Measurements from ENCODE around the gene MAPK13.

The MAPK13 gene

DNA sequence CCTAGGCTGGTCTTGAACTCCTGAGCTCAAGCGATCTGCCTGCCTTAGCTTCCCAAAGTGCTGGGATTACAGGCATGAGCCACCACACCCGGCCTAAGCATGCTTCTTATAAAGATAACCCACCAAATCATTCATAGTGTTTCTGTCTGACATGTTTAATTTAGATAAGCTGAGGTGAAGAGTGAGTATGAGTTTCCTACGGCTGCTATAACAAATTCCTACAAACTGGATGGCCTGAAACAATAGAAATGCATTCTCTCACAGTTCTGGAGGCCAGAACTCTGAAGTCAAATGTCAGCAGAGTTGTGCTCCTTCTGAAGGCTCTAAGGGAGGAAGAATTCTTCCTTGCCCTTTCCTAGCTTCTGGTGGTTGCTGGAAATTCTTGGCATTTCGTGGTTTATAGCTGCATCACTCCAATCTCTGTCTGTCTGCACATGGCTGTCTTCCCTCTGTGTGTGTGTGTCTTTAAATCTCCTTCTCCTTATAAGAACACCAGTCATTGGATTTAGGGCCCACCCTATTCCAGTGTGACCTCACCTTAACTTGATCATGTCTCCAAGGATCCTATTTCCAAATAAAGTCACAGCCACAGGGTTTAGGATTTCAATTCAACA is 29.9 kb downstream of the MAPK13 start:
- DNase-seq, result no peak

DNA sequence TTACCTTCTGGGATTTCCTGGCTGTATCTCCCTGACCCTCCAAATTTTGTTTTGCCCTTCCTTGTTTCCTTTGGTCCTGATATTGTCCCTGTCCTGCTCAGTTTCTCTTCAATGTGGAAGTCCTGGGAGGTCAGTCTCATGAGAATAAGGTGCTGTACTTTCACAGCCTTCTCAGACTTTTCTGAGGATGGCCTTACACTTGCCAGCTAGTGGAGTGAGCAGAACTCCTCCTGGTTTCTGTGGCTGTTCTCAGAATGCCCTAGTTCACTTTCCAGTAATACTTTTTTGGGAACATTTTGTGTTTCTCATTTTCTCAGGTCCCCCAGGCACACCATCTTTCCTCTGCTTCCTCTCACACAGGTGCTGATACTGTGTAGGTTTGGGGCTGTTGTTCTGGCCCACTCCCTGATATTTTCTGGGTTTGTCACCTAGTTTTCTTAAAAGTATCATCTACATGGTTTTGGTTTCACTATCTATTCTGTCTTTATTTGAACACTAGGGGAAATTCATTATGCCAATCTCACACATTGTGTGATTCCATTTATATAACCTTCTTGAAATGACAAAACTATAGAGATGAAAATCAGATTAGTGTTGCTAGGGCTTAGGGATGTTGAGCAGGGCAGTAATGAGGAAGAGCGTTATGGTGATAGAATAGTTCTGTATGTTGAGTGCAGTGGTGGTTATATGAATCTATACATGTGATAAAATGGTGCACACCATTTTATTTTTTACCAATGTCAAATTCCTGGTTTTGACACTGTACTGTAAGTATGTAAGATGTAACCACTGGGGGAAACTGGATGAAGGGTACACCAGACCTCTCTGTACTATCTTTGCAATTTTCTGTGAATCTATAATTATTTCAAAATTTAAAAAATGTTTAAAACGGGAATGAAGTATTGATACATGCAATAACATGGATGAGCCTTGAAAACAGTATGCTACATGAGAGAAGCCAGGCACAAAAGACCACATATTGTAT is 39.0 kb downstream of the MAPK13 start:
- no peak for DNase-seq

DNA sequence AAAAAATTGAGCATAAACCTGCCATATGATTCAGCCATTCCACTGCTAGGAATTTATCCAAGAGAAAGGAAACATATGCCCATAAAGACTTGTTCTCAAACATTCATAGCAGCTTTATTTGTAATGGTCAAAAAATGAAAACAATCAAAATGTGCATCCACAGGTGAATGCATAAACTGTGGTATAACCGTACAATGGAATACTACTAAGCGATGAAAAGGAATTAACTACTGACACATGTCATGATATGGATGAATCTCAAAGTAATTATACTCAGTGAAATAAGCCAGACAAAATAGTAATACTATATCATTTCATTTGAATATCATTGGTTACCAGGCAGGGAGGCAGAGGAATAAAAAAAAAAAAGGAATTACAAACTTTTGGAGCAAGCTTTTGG is 40.4 kb downstream of the MAPK13 start:
- DNase-seq, result no peak

DNA sequence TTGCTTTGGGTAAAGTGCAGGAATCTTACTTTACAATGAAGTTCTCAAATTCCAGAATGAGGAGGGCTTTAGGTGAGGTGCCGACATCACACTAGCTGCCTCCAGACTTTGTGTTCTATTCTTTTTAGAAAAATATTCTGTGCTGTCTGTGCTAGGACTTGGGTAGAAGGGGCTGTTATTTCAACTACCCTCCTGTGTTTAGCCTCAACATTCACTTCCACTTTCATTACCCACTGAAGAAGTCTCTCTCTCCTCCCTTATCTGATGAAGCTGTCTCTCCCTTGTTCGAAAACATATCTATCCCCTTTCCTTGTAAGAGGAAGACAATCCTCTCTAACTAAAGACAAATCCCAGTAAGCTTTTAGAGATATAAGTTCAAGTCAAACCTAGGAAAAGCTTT is 41.3 kb downstream of the MAPK13 start:
- no peak for DNase-seq

DNA sequence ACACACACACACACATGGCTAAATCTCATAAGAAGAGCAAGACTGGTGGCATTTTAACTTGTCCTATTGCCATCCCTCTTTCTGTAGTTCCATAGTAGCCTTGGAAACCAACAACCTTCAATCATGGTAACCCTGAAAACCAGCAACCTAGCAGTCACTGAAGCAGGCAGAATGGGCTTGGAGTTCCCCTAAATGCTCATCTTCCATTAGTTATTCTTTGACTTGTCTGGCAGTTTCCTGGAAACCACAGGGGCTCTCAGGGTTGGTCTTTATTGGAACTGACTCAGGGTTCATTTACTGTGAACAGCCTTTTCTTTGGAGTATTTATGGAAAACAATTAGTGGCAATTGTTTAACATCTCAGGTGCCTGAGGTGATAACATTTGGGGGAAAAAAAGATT is 46.9 kb downstream of the MAPK13 start:
- no peak for DNase-seq

DNA sequence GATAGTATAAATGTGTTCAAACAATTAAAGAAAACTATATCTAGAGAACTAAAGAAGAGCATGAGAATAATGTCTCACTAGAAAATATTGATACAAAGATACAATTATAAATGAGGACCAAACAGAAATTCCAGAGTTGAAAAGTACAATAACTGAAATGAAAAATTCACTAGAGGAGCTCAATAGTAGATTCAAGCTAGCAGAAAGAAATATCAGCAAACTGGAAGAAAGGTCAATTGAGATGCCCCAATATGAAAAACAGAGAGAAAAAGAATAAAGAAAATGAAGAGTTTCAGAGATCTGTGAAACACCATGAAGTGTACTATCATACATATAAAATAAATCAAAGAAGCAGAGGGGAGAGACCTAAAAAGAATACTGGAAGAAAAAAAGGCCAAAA is 48.2 kb downstream of the MAPK13 start:
- DNase-seq, result no peak

DNA sequence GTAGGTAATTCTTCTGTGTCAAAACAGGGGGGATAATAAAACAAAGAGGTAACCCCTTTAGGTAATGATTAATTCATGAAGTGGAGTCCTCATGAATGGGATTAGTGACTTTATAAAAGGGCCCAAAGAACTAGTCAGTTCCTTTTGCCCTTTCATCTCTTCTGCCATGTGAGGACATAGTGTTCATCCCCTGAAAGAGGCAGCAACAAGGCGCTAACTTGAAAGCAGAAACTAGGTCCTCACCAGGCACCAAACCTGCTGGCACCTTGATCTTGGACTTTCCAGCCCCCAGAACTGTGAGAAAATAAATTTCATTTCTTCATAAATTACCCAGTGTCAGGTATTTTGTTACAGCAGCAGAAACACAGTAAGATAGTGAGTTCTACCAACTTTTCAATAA is 49.8 kb downstream of the MAPK13 start:
- DNase-seq, result no peak

DNA sequence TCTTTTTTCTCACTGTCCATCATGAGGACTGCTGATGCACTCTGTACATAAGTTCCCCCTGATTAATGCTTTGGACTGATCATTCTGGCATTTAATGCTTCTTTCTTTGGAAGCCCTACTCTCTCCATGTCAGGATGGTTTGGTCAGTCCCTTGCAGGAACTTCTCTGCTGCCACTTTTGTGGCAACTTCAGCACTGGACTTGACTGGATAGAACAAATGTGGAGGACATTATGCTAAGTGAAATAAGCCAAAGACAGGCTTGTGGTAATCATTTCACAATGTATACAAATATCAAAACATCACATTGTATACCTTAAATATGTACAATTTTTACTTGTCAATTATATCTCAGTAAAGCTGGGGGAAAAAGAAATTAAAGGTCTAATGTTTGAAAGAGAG is 54.0 kb downstream of the MAPK13 start:
- no peak for DNase-seq

DNA sequence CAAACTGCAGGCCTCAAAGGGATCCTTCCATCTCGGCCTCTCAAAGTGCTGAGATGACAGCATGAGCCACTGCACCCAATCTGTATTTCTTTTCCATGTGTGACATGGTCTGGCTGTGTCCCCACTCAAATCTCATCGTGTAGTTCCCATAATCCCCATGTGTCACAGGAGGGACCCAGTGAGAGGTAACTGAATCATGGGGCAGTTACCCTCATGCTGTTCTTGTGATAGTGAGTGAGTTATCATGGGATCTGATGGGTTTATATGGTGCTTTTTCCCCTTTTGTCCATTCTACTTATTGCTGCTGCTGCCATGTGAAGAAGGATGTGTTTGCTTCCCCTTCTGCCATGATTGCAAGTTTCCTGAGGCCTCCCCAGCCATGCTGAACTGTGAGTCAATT is 55.9 kb downstream of the MAPK13 start:
- DNase-seq, result no peak

DNA sequence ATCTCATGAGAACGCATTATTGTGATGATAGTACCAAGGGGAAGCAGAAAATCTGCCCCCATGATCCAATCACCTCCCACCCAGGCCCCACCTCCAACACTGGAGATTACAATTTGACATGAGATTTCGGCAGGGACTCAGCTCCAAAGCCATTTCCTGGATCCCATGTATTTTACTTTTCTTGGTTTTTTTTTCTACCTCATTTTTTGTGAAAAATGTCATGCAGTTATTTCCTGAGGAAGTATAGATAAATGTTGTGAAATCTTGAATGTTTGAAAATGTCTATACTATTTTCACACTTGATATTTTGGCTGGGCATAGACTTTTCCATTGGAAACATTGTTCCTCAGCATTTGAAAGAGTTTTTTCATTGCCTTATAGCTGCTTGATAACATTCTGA is 57.1 kb downstream of the MAPK13 start:
- no peak for DNase-seq

Measured in NCI-H748 treated with DMSO at 0.1 percent for 48 hours (cell line).